Lower leg skin (tissue), 4 donors: Measurements from ENCODE around the gene BBS7. TPM values are rescaled to one million over a fixed set of nuclear protein-coding genes. Genes with fewer than 3 reads are reported as not detected.

Source experiments
- DNase-seq, 2 donors: peaks; one replicate each; pipeline ENCODE4 v3.0.0-alpha.2; 2019; ENCODE audit warnings: low spot score in 2 of 2
- H3K4me3 ChIP-seq: fragments of 200-600 bp; sonication (generic); 2 replicates; pipeline ENCODE4 v1.5.1; 2017; ENCODE audit warnings: mild to moderate bottlenecking, low read depth; ENCODE audit not compliant: poor library complexity, severe bottlenecking
- POLR2A ChIP-seq, 2 donors: fragments of 450-650 bp; IDR thresholded peaks; one replicate each; pipeline ENCODE4 v1.6.1; 2016 to 2017; ENCODE audit warnings: antibody characterized with exemption in 2 of 2, mild to moderate bottlenecking in 1 of 2, moderate library complexity in 1 of 2
- WGBS, 2 donors: methylation state at CpG; one replicate each; pipeline ENCODE4 v1.1.5; 2018; 5-methylcytosine and 5-hydroxymethylcytosine counted together
- intact Hi-C: fragments of 100-400 bp; cut with DNase I; formaldehyde crosslinking; loops from one replicate; pipeline ENCODE4 v1.15.0; 2023; ENCODE audit warnings: low total_unique reads
- total RNA-seq, 4 donors: library from RNA; depleted of rRNA; stranded (reverse); fragments of >200 nt; gene quantifications; one replicate each; pipeline ENCODE4 v1.1.0, GENCODE V29; 2016
- TF ChIP-seq, protein P1 (sequence below), 3 donors: fragments of 450-650 bp; IDR thresholded peaks; one replicate each; pipeline ENCODE4 v1.5.1; 2016; ENCODE audit warnings: antibody characterized with exemption in 3 of 3, mild to moderate bottlenecking in 3 of 3, moderate library complexity in 2 of 3

BBS7 gene
- total RNA-seq, 4 donors from 2014 or later: 11.7 to 19.8 (median 11.9) TPM

GRCh38 chr4:121875652-121876051 lies 5.4 kb upstream of the BBS7 start:
- TF ChIP-seq POLR2A (IDR thresholded peaks at IDR 0.05): no peak
- TF ChIP-seq, protein P1, sequence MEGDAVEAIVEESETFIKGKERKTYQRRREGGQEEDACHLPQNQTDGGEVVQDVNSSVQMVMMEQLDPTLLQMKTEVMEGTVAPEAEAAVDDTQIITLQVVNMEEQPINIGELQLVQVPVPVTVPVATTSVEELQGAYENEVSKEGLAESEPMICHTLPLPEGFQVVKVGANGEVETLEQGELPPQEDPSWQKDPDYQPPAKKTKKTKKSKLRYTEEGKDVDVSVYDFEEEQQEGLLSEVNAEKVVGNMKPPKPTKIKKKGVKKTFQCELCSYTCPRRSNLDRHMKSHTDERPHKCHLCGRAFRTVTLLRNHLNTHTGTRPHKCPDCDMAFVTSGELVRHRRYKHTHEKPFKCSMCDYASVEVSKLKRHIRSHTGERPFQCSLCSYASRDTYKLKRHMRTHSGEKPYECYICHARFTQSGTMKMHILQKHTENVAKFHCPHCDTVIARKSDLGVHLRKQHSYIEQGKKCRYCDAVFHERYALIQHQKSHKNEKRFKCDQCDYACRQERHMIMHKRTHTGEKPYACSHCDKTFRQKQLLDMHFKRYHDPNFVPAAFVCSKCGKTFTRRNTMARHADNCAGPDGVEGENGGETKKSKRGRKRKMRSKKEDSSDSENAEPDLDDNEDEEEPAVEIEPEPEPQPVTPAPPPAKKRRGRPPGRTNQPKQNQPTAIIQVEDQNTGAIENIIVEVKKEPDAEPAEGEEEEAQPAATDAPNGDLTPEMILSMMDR (IDR thresholded peaks at IDR 0.05): no peak
- no peak overlapping the region for H3K4me3 ChIP-seq
- DNase-seq: no peak
- WGBS, 2 donors: 41 to 61% methylated on average over 2 of the region's 2 CpGs
- intact Hi-C loops: no loop called here

GRCh38 chr4:121873604-121874003 lies 3.3 kb upstream of the BBS7 start:
- intact Hi-C loops: no loop called here
- 44 to 51% methylated on average over 3 of the region's 3 CpGs for WGBS, 2 donors
- H3K4me3 ChIP-seq: no peak overlapping the region
- DNase-seq: no peak
- TF ChIP-seq, protein P1 (IDR thresholded peaks at IDR 0.05): no peak
- TF ChIP-seq POLR2A (IDR thresholded peaks at IDR 0.05): no peak

DNA sequence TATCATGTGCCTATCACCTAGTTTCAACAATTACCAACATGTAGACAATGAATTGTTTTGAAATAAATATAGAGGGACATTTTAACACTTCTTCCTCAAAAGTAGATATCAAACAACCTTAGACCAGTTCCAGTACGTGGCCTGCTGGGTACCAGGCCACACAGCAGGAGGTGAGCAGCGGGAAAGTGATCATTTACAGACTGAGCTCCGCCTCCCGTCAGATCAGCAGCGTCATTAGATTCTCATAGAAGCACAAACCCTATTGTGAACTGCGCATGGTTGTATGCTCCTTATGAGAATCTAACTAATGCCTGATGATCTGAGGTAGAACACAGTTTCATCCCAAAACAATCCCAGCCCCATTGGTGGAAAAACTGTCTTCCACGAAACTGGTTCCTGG lies 6.5 kb downstream of the BBS7 start:
- no peak for DNase-seq
- no peak overlapping the region for H3K4me3 ChIP-seq
- TF ChIP-seq, protein P1 (IDR thresholded peaks at IDR 0.05): no peak
- TF ChIP-seq POLR2A (IDR thresholded peaks at IDR 0.05): no peak
- intact Hi-C loops: no loop called here
- WGBS, 2 donors: 91 to 92% methylated on average over 7 of the region's 7 CpGs

GRCh38 chr4:121861426-121861825 lies 8.8 kb downstream of the BBS7 start:
- DNase-seq: no peak
- H3K4me3 ChIP-seq: no peak overlapping the region
- TF ChIP-seq, protein P1 (IDR thresholded peaks at IDR 0.05): no peak
- intact Hi-C loops: no loop called here
- WGBS, 2 donors: 94 to 97% methylated on average over 2 of the region's 2 CpGs

- TF ChIP-seq, protein P1 (IDR thresholded peaks at IDR 0.05): no peak
- no peak for TF ChIP-seq POLR2A (IDR thresholded peaks at IDR 0.05)
- no peak overlapping the region for H3K4me3 ChIP-seq
- intact Hi-C loops: no loop called here
Measured at GRCh38 chr4:121860121-121860520, 10.2 kb downstream of the BBS7 start.

GRCh38 chr4:121851354-121851753 lies 18.9 kb downstream of the BBS7 start:
- intact Hi-C loops: no loop called here
- 89 to 98% methylated on average over 1 of the region's 1 CpG for WGBS, 2 donors
- no peak for DNase-seq
- TF ChIP-seq POLR2A (IDR thresholded peaks at IDR 0.05): no peak
- TF ChIP-seq, protein P1 (IDR thresholded peaks at IDR 0.05): no peak
- no peak overlapping the region for H3K4me3 ChIP-seq

More at GRCh38 chr4:121860121-121860520, 10.2 kb downstream of the BBS7 start:
- no peak for DNase-seq
